Nephron (organoid): Measurements from ENCODE around the gene GDF7.

ENCODE experiments used
- H3K27ac Mint-ChIP-seq, 3 experiments: 2 replicates each; pipeline ENCODE4 v1.8.0; 2020; ENCODE audit warnings: mixed read lengths in 3 of 3, mild to moderate bottlenecking in 2 of 3, moderate library complexity in 1 of 3
- H3K27me3 Mint-ChIP-seq: 2 replicates; pipeline ENCODE4 v1.8.0; 2021; ENCODE audit warnings: low read depth, mild to moderate bottlenecking, moderate library complexity, mixed read lengths
- H3K36me3 Mint-ChIP-seq: 2 replicates; pipeline ENCODE4 v1.8.0; 2020; ENCODE audit warnings: low read depth, mixed read lengths
- H3K4me1 Mint-ChIP-seq: 2 replicates; pipeline ENCODE4 v1.8.0; 2020; ENCODE audit warnings: mixed read lengths
- H3K4me3 Mint-ChIP-seq, 3 experiments: 2 replicates each; pipeline ENCODE4 v1.8.0; 2020; ENCODE audit warnings: mild to moderate bottlenecking in 3 of 3, mixed read lengths in 3 of 3, moderate library complexity in 2 of 3
- H3K9me3 Mint-ChIP-seq: 2 replicates; pipeline ENCODE4 v1.8.0; 2020; ENCODE audit warnings: mixed read lengths
- CTCF ChIP-seq, 3 experiments: fragments of 200-600 bp; sonication (generic); IDR thresholded peaks; one replicate each; pipeline ENCODE4 v1.5.0; 2021; ENCODE audit warnings: antibody characterized with exemption in 3 of 3; ENCODE audit not compliant: unreplicated experiment in 3 of 3

GDF7 gene

GRCh38 chr2:20693317-20693716, 26.4 kb downstream of the GDF7 start:
- peaks cover 7% of the 10 kb centered on the region for H3K4me1 Mint-ChIP-seq
- no peak overlapping the region for H3K4me3 Mint-ChIP-seq
- no peak for TF ChIP-seq CTCF (IDR thresholded peaks at IDR 0.05; ENCODE audit: unreplicated experiment in 3 of 3)
- H3K27ac Mint-ChIP-seq = no peak overlapping the region
- no peaks in the 10 kb centered on the region for H3K9me3 Mint-ChIP-seq
- peaks cover 13% of the 10 kb centered on the region for H3K36me3 Mint-ChIP-seq
- no peaks in the 10 kb centered on the region for H3K27me3 Mint-ChIP-seq

- Mint-ChIP-seq H3K9me3 (no peaks in the 10 kb centered on the region), H3K4me3 (no peak overlapping the region), H3K4me1 (peaks cover 10% of the 10 kb centered on the region), H3K27ac (no peak overlapping the region), H3K27me3 (no peaks in the 10 kb centered on the region), H3K36me3 (peaks cover 6% of the 10 kb centered on the region)
- no peak for TF ChIP-seq CTCF (IDR thresholded peaks at IDR 0.05; ENCODE audit: unreplicated experiment in 3 of 3)
Measured at GRCh38 chr2:20696366-20696765, 29.4 kb downstream of the GDF7 start.

GRCh38 chr2:20697322-20697934, 30.5 kb downstream of the GDF7 start:
- Mint-ChIP-seq H3K4me3 (no peak overlapping the region), H3K27ac (no peak overlapping the region), H3K27me3 (no peaks in the 10 kb centered on the region), H3K9me3 (no peaks in the 10 kb centered on the region), H3K4me1 (peaks cover 10% of the 10 kb centered on the region), H3K36me3 (peaks cover 8% of the 10 kb centered on the region)
- TF ChIP-seq CTCF (IDR thresholded peaks at IDR 0.05; ENCODE audit: unreplicated experiment in 3 of 3) = no peak

GRCh38 chr2:20698916-20699613, 32.1 kb downstream of the GDF7 start:
- no peak overlapping the region for H3K27ac Mint-ChIP-seq
- no peak for TF ChIP-seq CTCF (IDR thresholded peaks at IDR 0.05; ENCODE audit: unreplicated experiment in 3 of 3)
- H3K4me3 Mint-ChIP-seq = no peak overlapping the region
- H3K4me1 Mint-ChIP-seq = peaks cover 10% of the 10 kb centered on the region
- no peaks in the 10 kb centered on the region for H3K27me3 Mint-ChIP-seq
- H3K9me3 Mint-ChIP-seq = no peaks in the 10 kb centered on the region
- peaks cover 8% of the 10 kb centered on the region for H3K36me3 Mint-ChIP-seq

- H3K4me1 Mint-ChIP-seq = peaks cover 3% of the 10 kb centered on the region
- no peak overlapping the region for H3K4me3 Mint-ChIP-seq
- no peaks in the 10 kb centered on the region for H3K27me3 Mint-ChIP-seq
- H3K9me3 Mint-ChIP-seq = no peaks in the 10 kb centered on the region
- no peak overlapping the region for H3K27ac Mint-ChIP-seq
- no peak for TF ChIP-seq CTCF (IDR thresholded peaks at IDR 0.05; ENCODE audit: unreplicated experiment in 3 of 3)
- peaks cover 11% of the 10 kb centered on the region for H3K36me3 Mint-ChIP-seq
Measured at GRCh38 chr2:20702563-20702962, 35.6 kb downstream of the GDF7 start.

GRCh38 chr2:20704886-20705285, 37.9 kb downstream of the GDF7 start:
- no peaks in the 10 kb centered on the region for H3K9me3 Mint-ChIP-seq
- no peak overlapping the region for H3K27ac Mint-ChIP-seq
- no peaks in the 10 kb centered on the region for H3K4me1 Mint-ChIP-seq
- peaks cover 7% of the 10 kb centered on the region for H3K36me3 Mint-ChIP-seq
- H3K4me3 Mint-ChIP-seq = no peak overlapping the region
- no peaks in the 10 kb centered on the region for H3K27me3 Mint-ChIP-seq
- no peak for TF ChIP-seq CTCF (IDR thresholded peaks at IDR 0.05; ENCODE audit: unreplicated experiment in 3 of 3)
